HG03139 (cell line): Measurements from ENCODE around the gene NOLC1.

Experiments
- ATAC-seq: cut with Tn5 transposase; IDR thresholded peaks from one replicate; pipeline ENCODE4 v1.9.1; 2021; ENCODE audit not compliant: unreplicated experiment

Gene NOLC1

DNA sequence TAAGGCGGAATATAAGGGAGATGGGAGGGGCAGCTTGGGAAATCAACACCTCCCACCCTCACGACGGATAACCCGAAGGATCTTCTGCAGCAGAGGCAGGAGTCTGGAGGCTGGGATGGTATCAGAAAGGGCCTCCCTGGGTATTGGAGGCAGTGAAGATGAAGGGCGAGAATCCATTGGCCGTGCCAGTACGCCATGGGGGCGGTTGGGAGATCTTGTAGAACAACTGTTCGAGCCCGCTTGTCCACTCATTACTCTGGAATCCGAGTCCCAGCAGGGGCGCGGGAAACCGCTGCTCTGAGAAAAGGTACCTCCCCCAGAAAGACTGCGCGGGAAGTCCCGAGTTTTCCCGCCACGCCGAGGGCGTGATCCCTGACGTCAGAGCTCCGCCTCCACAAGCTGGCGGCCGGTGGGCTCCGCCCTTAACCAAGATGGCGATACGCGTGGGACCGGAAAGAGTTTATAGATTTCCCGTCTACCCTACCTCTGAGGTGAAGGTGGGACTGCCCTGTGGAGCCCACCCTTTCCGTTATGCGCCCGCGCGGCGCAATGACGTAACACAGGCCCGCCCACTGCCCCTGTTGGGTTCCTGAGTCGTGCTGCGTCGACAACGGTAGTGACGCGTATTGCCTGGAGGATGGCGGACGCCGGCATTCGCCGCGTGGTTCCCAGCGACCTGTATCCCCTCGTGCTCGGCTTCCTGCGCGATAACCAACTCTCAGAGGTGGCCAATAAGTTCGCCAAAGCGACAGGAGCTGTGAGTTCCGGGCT is at the start of gene NOLC1:
Gene NOLC1 (plus strand): TSS at position 616 of the 771 bp plus-strand sequence. CDS start 22 bp downstream, at position 638.
- ATAC-seq, result peak; percentile 93

DNA sequence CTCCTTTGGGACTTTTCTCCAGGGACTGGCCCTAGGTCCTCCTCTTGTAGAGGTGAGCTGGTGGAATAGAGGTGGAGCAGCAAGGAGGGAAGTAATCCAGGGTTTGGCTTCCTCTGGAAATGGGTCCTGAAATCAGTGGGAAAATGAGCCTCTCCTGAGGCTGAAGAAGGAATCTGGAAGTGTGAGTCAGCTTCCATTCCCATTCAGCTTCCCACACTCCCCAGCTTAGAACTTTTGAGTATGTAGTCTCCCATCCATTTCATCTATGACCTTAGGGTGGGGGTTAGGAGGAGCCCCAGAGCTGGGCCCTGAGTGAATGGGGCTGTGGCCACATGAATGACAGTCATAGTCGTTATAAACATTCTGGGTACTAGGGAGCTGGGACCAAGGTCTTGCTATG is 49.8 kb upstream of the NOLC1 start:
- ATAC-seq, result no peak

DNA sequence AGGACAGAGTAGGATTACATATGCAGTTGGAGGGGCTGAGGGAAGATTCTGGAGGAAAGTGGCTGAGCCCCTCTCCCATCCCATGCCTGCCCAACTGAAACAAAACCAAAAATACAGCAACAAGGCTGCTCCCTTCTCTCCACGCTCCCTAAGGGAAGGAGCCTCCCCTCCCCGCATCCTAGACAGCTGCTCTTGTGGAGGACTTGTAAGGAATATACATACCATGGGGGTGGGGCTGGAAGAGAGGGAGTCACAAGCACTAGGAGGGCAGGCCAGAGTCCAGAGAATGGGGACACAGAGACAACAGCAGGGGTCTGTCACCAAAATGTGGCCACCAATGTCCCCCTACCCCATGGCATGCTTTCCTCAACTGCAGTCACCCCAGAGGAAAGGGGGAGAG is 45.2 kb upstream of the NOLC1 start:
- ATAC-seq, result no peak

GRCh38 chr10:102109166-102110116 is 42.7 kb upstream of the NOLC1 start:
- ATAC-seq, result no peak

DNA sequence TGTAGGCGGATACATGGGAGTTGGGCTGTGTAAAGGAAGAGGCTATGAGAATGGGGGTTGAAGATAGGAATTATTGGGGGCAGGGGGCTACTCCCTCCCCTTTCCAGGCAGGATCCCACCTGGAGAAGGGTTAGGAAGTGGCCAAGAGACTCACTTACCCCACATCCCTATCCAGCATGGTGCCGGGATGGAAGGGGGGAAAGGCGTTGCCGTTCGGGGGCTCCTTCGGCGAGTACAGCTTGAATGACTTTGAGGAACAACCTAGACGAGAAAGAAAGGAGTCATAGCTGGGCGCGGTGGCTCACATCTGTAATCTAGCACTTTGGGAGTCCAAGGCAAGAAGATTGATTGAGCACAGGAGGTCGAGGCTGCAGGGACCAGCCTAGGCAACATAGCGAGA is 40.9 kb upstream of the NOLC1 start:
- no peak for ATAC-seq

DNA sequence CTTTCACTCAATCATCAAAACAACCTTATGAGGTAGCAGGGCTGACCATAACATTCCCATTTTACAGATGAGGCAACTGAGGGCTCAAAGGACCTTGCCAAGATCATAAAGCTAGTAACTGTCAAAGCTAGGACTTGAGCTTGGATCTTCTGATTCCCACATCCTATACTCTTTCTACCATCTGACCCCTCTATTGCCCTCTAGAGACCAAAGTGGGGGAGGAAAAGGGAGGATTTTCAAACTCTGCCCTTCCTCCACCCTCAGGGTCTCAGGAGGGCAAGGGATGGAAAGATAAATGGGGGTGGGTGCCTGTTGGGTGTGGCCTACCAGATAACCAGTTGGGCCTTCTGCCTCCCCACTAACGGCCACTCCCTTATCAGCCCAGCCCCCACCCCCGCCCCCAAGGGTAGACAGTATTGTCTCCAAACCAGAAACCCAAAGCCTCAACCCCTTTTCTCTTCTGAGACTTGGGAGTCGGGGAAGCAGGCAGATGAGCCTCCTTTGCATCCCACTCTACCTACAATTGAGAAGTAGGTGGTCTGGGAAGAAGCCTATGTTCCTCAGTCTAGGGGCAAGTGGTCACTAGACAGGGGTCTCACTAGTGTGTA is 39.9 kb upstream of the NOLC1 start:
- no peak for ATAC-seq

- ATAC-seq, result no peak
These were observed 38.8 kb upstream of the NOLC1 start for GRCh38 chr10:102113261-102113955.

- ATAC-seq, result no peak
These were observed 38.0 kb upstream of the NOLC1 start for GRCh38 chr10:102113956-102114857.

DNA sequence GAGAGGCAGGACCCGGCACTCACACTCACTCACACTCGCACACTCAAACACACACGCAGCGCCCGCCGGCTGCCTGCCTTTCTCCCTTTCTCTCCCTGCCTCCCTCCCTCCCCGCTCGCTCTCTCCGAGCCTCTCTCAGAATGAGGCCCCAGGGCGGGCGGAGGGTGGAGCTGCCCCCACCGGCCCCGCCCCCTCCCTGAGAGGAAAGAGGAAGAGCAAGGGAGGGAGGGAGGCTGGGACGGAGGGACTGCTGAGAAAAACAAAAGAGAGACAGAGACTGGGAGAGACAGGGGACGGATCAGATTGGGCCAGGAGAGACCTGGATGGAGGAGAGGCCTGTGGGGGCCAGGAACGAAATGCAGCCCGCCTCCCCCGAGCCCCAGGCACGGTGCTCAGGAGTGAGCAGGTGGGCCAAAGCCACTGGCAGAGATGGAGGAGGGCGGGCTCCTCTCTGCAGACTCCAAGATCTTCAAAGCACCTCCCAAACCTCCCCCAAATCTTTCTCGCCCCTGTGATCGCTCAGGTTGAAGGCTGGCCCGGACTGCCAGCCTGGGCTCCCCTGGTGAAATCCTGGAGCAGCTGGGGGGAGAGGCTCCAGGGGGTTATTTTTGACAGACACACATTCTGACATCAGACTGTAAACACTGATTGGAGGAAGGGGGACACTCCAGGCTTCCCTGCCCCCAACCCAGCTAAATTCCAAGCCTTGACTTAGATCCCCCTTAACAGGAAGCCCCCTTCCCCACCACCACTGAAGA is 37.1 kb upstream of the NOLC1 start:
- peak; percentile 53 for ATAC-seq

DNA sequence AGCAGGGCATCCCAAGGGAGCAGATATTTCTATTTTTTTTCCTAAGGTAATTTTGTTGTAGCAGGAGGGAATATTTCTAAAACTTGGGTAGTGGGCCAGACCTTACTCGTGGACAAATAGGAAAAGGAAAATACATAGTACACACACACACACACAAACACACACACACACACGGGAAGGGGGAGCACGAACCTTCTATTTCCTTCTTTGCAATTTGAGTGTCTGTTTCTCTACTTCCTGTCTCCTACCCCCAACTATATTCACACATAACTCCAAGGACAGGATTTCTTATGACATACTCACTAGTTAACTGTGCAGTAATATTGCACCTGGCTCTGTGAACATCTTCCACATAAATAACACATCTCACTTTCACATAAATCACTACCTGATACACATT is 36.4 kb upstream of the NOLC1 start:
- no peak for ATAC-seq

GRCh38 chr10:102116656-102117055 is 35.5 kb upstream of the NOLC1 start:
- ATAC-seq, result no peak

- no peak for ATAC-seq
These were observed 34.6 kb upstream of the NOLC1 start for GRCh38 chr10:102117391-102118159.

- ATAC-seq, result no peak
These were observed 33.3 kb upstream of the NOLC1 start for GRCh38 chr10:102118867-102119266.

DNA sequence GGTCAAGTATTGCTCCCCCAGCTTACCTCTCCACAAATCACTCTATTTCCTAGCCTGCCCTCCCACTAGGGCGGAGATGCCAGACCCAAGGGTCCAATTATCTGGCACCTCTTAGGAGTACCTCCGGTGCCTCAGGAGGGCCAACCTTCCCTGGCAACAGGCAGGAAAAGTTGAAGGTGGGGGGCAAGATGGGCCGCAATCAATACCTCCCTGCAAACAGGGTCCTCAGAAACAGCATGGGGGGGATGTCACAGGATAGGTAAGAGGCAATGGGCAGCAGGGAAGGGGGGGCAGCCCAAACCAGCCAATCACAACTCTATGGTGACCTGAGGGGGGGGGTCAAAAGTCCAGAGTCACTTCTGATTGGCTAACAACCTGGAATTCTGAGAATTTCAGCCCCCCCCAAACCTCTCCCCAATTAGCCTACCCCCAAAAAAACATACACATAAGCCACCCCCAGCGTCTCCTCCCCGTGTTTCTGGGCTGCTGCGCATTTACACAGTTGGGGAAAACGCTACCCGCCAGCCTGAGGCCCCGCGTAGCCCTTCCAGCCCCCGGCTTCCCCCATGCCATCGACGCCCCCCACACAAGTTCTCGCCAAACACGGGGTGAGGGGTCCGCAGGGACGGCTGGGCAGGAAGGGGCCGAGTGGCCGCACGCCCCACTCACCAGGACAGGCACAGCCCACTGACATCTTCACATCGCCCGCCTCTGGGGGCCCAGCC is 32.6 kb upstream of the NOLC1 start:
- ATAC-seq, result no peak

DNA sequence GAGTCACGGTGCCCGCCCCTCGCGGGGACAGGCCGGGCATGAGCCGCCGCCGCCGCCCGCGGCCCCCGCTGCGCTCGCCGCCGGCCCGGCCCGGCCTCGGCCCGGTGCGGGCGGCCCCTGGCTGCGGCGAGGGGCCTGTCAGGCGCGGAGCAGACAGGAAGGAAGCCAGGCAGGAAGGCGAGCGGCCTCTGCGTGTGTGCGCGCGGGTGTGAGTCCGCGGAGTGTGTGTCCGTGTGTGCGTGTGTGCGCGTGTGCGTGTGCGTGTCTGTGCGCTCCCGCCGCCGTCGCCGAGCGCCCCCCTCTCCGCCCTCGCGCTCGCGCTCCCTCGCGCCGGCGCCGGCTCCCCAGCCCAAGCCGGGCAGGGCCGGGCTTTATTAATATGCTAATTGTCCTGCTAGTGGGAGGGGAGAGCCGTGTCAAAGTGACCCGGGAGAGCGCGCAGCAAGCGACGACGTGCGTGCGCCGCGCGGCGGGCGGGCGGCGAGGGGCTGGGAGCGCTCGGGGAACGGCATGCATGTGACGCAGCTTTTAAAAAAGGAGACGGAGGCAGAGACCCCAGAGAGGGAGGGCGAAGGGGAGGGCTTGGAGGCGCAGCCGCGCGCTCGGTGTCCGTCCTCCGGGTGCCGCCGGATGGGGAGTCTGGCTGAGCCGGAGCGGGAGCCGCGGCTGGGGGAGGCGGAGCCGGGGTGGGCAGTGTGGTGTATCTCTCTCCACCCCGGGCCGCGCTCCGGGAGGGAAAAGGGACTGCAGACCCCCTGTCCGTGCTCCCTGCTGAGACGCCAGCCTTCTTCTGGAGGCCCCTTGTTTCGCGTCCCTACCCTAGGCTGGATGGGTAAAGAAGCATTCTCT is 31.8 kb upstream of the NOLC1 start, which contains the start of gene LDB1:
Gene LDB1 (minus strand): TSS at position 227 of the 849 bp plus-strand sequence. CDS start 258 bp downstream, outside the sequence.
- peak; percentile 51 for ATAC-seq

DNA sequence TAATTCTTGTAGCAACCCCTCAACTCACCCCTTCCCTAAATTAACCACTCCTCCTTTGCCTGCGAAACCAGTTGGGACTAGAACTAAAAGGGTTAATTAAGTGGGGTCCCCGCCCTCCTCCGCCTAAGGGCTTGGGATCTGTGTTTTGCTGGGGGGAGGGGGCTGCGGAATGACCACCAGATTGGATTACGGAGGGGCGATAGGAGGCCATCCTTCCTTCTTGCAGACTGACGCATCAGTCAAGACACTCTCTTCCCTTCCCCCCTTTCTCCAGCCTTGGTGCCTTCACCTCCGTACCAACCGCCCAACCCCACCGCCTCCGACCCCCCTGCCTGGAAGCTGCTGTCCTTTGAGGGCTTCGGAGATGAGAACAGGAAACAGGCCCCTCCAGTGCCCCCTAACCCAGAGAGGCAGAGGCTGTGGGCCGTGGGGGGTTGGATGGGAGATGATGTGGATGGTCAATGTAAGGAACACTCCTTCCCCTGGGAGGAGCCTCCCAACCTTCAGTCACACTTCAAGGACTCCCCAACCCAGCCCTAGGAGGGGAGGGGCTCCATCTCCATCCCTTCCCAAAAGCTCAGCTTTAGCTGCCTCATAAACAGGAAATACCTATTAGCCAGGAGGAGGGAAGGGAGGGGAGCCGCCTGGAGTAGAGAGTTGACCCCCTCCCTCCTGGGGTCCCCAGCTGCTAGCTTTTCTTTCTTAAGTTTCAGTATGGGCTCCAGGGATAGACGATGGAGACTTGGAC is 31.0 kb upstream of the NOLC1 start:
- no peak for ATAC-seq
